ENCODE results near the gene HTR4.

HTR4 gene

GRCh38 chr5:148563021-148563420 is 91.3 kb downstream of the HTR4 start:
- no peaks in the 10 kb centered on the region for H3K36me3 ChIP-seq
- no peaks in the 10 kb centered on the region for H3K9me3 ChIP-seq
- DNase-seq, result no peak
- TF ChIP-seq CTCF (IDR thresholded peaks at IDR 0.05; ENCODE audit: low read depth, low read length), result no peak
- H3K4me3 ChIP-seq (ENCODE audit: low read depth, low read length), result no peak overlapping the region
- H3K4me1 ChIP-seq, result no peaks in the 10 kb centered on the region
- no peaks in the 10 kb centered on the region; the same call in 1 of the 2 replicates for H3K27me3 ChIP-seq

DNA sequence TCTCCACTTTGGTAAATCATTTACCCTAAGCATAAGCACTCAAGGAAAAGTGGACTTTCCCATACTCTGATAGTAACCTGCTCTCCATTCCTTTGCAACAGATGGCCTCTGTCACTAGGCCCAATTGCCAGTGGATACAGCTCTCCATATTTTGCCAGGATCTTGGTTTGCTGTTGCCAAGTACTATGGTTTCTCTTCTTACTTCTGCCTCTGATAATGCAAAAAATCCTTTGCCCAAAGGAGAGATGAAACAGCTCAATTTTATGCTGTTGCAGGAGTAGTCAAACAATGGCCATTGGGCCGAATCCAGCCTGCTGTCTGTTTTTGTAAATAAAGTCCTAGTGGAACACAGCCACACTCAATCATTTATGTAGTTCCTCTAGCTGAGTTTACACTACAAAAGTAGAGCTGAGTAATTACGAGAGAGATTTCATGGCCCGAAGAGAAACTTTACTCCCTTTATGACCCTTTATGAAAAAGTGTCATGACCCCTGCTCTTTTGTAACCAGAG is 92.5 kb downstream of the HTR4 start:
- no peaks in the 10 kb centered on the region for H3K36me3 ChIP-seq
- no peak for DNase-seq
- H3K4me1 ChIP-seq, result no peaks in the 10 kb centered on the region
- TF ChIP-seq CTCF (IDR thresholded peaks at IDR 0.05; ENCODE audit: low read depth, low read length), result no peak
- H3K9me3 ChIP-seq, result no peaks in the 10 kb centered on the region
- no peak overlapping the region for H3K4me3 ChIP-seq (ENCODE audit: low read depth, low read length)
- H3K27me3 ChIP-seq, result no peaks in the 10 kb centered on the region; the same call in 1 of the 2 replicates

DNA sequence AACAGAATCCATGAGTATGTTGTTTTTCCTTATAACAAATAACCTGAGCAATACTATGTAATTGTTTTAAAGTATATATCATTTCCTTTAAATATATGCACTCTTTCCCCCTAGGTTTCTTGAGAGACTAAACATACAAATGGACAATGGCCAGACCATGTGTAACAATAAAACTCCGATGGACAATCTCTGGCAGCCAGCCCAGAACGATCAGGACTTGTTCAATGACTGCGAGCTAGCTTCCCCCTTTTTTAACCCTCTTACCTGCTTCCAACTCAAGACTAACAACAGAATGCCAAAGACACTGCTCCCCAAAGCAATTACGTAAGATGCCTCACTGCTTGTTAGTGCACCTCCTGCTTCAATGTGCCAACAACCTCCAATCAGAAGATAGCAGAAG is 94.9 kb downstream of the HTR4 start:
- H3K27me3 ChIP-seq, result no peaks in the 10 kb centered on the region; the same call in 1 of the 2 replicates
- no peak overlapping the region for H3K4me3 ChIP-seq (ENCODE audit: low read depth, low read length)
- H3K36me3 ChIP-seq, result no peaks in the 10 kb centered on the region
- H3K9me3 ChIP-seq, result no peaks in the 10 kb centered on the region
- TF ChIP-seq CTCF (IDR thresholded peaks at IDR 0.05; ENCODE audit: low read depth, low read length), result no peak
- DNase-seq, result peak; percentile 7
- no peaks in the 10 kb centered on the region for H3K4me1 ChIP-seq

GRCh38 chr5:148558892-148559291 is 95.4 kb downstream of the HTR4 start:
- no peaks in the 10 kb centered on the region for H3K4me1 ChIP-seq
- H3K9me3 ChIP-seq, result no peaks in the 10 kb centered on the region
- no peak for DNase-seq
- no peaks in the 10 kb centered on the region; the same call in 1 of the 2 replicates for H3K27me3 ChIP-seq
- no peaks in the 10 kb centered on the region for H3K36me3 ChIP-seq
- TF ChIP-seq CTCF (IDR thresholded peaks at IDR 0.05; ENCODE audit: low read depth, low read length), result no peak
- H3K4me3 ChIP-seq (ENCODE audit: low read depth, low read length), result no peak overlapping the region

DNA sequence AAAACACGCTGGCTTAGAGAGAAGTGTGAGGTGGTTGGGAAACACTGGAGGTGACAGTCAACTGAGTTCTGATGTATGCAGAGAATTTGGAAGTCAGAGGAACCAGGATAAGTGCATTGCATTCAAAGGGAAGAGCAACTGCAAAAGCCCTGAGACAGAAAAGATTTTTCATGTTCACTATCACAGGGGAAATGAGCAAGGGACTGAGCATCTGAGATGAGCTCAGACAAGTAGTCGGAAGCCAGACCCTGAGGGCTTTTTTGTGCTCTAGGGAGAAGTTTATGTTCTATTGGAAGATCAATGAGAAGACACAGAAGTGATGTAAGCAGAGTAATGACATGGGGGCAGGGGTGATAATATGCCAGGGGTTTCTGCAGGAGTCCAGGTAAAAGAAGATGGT is 97.5 kb downstream of the HTR4 start:
- no peaks in the 10 kb centered on the region for H3K4me1 ChIP-seq
- no peak overlapping the region for H3K4me3 ChIP-seq (ENCODE audit: low read depth, low read length)
- H3K27me3 ChIP-seq, result no peaks in the 10 kb centered on the region; the same call in 1 of the 2 replicates
- H3K36me3 ChIP-seq, result no peaks in the 10 kb centered on the region
- no peaks in the 10 kb centered on the region for H3K9me3 ChIP-seq
- DNase-seq, result no peak
- TF ChIP-seq CTCF (IDR thresholded peaks at IDR 0.05; ENCODE audit: low read depth, low read length), result no peak

GRCh38 chr5:148554621-148555020 is 99.7 kb downstream of the HTR4 start:
- Histone ChIP-seq H3K36me3 (no peaks in the 10 kb centered on the region), H3K4me1 (no peaks in the 10 kb centered on the region), H3K9me3 (no peaks in the 10 kb centered on the region), H3K27me3 (no peaks in the 10 kb centered on the region), H3K4me3 (ENCODE audit: low read depth, low read length) (no peak overlapping the region)
- TF ChIP-seq CTCF (IDR thresholded peaks at IDR 0.05; ENCODE audit: low read depth, low read length), result no peak
- no peak for DNase-seq
